GM12864 (cell line): ENCODE measurements around the gene PPFIA1.
"Not testable (repeated sequence)": the region's sequence is repeated elsewhere in the genome, so short reads cannot be mapped to it uniquely, and the experiment has no call there.

Source experiments
- DNase-seq: peaks from one replicate; pipeline ENCODE4 v3.0.0-alpha.2; 2011; ENCODE audit warnings: low read depth
- H3K4me3 ChIP-seq: 2 replicates; pipeline ENCODE4 v1.5.1; 2011; ENCODE audit warnings: mild to moderate bottlenecking, low read depth, low read length, control low read depth
- TF ChIP-seq, protein P1 (sequence below): IDR thresholded peaks from 2 replicates; pipeline ENCODE4 v1.5.1; 2011; ENCODE audit warnings: low read depth, mild to moderate bottlenecking, moderate library complexity, low read length, control low read depth, inconsistent platforms; ENCODE audit errors: missing control alignments

Gene PPFIA1

DNA sequence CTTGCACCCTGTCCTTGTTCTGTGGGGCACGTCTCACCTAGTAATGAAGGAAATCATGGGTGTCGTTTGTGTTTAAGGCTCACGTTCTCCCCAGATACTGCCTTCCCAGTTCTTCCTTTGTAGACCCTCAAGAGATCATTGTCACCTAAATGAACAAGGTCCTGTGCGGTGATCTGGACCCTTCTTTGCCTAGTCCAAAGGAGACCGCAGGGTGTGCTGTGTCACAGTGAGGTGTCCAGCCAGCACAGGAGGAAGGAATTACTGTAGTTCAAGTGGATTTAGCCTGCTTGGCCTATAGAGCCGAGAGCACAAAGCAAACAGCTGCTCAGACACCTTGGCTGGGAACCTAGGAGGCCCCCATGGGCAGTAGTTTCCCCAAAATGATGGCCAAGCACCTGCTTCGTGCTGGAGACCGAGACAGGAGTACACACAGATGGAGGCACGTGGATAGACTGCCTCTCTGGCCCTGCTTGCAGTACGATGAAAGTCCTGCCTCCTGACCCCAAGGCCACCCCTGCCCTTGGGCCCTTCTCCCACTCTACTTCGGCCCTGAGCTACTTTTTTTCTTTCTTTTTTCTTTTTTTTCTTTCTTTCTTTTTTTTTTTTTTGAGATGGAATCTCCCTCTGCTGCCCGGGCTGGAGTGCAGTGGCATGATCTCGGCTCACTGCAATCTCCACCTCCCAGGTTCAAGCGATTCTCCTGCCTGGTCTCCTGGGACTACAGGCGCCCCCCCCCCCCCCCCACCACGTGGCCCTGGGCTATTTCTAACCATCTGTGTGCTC lies 19.4 kb upstream of the PPFIA1 start:
- TF ChIP-seq, protein P1, sequence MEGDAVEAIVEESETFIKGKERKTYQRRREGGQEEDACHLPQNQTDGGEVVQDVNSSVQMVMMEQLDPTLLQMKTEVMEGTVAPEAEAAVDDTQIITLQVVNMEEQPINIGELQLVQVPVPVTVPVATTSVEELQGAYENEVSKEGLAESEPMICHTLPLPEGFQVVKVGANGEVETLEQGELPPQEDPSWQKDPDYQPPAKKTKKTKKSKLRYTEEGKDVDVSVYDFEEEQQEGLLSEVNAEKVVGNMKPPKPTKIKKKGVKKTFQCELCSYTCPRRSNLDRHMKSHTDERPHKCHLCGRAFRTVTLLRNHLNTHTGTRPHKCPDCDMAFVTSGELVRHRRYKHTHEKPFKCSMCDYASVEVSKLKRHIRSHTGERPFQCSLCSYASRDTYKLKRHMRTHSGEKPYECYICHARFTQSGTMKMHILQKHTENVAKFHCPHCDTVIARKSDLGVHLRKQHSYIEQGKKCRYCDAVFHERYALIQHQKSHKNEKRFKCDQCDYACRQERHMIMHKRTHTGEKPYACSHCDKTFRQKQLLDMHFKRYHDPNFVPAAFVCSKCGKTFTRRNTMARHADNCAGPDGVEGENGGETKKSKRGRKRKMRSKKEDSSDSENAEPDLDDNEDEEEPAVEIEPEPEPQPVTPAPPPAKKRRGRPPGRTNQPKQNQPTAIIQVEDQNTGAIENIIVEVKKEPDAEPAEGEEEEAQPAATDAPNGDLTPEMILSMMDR, result no peak
- H3K4me3 ChIP-seq, result no peak overlapping the region
- no peak for DNase-seq

DNA sequence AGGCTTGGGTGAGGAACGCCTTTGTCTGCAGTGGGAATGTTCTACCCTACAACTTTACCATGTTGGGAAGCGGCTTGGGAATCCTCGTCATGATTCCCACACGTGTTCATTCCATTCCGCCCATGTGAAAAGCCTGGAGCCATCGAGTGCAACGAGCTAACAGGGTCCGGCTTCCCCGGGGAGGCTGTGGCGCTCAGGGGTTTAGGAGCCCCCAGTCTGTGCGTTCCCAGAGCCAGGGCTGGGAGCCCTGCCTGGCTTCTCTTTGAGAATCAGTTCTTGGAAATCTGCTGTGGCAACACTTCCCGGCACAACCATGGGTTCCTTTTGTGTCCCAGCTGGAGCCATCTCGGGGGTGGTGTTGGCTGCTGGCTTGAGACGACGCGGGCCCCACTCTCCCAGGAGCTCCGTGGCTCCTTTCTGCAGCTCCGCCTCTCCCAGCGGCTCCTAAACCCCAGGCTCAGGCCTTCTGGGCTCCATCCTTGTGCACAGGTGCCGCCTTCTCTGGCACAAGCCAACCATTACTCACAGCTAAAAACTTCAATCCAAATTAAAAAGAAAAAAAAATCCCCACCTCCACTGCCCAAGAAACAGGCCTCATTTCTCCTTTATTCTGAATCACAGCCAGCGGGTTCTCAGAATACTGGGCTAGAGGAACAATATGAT lies 18.7 kb upstream of the PPFIA1 start:
- TF ChIP-seq, protein P1, result no peak
- DNase-seq, result no peak

DNA sequence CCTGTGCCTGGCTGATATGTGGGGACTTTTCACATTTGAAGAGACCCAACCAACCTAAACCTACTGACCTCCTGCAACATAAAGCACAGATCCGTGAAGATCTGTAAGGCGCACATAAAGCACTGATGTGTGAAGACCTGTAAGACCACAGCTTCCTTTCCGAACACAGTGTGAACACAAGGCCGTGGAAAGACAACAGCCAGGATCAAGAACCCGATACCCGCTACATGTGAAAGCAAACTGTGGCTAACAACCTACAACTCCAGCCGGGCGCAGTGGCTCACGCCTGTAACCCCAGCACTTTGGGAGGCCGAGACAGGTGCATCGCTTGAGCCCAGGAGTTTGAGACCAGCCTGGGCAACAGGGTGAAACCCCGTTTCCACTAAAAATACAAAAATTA lies 17.6 kb upstream of the PPFIA1 start:
- DNase-seq, result peak; percentile 31
- TF ChIP-seq, protein P1, result no peak
- H3K4me3 ChIP-seq, result no peak overlapping the region

More for the DNA sequence above, 18.7 kb upstream of the PPFIA1 start:
- no peak overlapping the region for H3K4me3 ChIP-seq

DNA sequence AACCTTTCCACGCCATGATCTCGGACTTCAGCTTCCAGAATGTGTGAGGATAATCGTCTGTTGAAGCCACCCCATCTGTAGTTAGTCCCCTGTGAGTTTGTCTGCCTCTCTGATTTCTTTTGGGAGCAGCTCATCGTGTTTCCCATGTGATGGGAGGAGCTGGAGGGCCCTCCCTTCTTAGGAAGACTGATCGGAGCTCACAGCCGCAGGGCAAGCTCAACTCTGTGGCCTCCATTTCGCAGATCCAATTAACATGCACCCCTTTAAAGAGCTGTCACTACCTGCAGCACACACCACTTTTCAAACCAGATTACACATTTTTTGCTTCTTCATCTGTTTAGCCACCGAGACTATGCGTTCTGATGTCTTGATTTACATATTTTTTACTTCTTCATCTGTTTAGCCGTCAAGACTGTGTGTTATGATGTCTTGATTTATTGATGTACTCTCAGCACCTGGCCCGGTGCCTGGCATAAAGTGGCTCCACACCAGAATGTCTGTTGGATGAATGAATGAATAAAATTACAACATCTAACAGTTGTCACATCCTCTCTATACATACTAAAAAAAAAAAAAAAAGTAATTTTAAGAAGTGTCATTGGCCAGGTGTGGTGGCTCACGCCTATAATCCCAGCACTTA lies 14.9 kb upstream of the PPFIA1 start:
- DNase-seq, result no peak
- TF ChIP-seq, protein P1, result no peak
- H3K4me3 ChIP-seq, result no peak overlapping the region

DNA sequence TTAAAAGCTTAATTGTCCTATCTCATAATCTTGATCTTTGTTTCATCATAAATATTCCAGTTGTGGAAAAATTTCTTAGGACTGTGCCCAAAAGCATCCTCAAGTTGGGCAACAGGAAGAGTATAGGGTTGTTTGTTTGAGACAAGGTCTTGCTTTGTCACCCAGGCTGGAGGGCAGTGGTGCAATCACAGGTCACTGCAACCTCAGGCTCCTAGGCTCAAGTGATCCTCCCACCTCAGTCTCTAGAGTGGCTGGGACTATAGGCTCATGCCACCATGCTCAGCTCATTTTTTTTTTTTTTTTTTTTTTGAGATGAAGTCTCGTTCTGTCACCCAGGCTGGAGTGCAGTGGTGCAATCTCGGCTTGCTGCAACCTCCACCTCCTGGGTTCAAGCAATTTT lies 11.4 kb upstream of the PPFIA1 start:
- H3K4me3 ChIP-seq, DNase-seq: not testable (repeated sequence)

DNA sequence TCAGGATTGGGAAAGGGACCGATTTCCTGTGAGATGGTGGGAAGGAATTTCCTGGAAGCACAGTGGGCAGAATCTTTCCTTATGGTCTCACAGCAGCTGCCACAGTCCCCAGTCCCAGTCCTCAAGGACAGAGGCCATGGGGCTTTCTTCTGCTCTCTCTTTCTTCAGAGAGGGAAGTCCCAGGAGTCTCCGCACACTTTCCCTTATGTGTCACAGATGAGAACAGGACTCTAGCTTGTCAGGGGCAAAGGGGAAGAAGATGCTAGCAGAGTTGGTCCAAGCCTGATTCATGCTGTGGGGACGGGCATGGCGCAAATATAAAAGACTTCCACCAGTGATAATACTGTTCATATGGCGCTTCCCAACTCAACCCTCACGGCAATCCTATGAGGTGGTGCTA lies 7.5 kb upstream of the PPFIA1 start:
- DNase-seq, result no peak
- no peak overlapping the region for H3K4me3 ChIP-seq
- TF ChIP-seq, protein P1, result no peak

DNA sequence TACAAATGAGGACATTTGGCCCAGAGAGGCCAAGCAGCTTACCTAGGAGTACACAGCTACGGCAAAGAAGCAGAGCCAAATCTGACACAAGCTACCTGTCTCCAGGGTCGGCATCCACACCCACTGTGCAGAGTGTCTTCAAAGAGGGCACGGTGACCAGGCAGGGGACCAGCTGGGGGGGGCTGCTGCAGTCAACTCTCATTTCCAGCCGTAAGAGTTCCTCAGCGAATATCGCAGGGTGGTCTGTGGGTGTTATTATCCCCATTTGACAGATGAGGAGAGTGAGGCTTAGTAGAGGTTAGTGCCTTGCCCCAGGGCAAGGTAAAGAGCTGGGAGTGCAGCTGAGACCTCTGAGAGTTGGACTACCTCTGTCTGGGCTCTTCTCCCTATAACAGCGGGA lies 7.1 kb upstream of the PPFIA1 start:
- no peak overlapping the region for H3K4me3 ChIP-seq
- TF ChIP-seq, protein P1, result no peak
- no peak for DNase-seq
